DMS79 treated with DMSO at 0.1 percent for 48 hours (cell line): Measurements from ENCODE around the gene GET3.

Experiments used
- DNase-seq: peaks from one replicate; lab custom pipeline; 2025; lab: John Stamatoyannopoulos, UW

Gene GET3

DNA sequence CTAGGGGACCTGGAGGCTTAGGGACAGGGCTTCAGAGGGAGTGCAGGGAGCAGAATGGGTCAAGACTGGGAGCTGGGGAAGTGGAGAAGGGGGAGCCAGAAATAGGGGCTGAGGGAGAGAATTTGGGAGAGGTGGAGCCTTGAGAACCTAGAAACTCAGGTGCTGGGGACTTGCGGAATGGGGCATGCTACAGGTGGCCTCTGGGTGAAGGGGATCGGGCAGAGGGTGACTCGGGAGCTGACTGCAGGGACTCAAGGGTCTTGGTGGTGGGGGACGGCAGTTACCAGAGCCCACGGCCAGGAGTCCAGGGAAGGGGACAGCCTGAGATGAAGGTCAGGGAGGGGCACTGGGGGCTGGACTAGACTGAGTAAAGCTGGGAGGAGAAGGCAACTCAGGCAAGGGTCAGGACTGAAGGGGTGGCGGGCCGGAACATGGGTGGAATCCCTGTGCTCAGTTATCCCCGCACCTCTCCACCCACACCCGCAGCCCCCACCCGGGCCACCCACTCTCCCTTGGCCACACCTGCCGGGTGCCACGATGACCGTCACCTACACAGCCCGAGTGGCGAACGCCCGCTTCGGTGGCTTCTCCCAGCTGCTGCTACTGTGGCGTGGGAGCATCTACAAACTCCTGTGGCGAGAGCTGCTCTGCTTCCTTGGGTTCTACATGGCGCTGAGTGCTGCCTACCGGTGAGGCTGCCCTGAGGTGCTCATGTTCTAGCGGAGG lies 14.9 kb downstream of the GET3 start:
- no peak for DNase-seq

DNA sequence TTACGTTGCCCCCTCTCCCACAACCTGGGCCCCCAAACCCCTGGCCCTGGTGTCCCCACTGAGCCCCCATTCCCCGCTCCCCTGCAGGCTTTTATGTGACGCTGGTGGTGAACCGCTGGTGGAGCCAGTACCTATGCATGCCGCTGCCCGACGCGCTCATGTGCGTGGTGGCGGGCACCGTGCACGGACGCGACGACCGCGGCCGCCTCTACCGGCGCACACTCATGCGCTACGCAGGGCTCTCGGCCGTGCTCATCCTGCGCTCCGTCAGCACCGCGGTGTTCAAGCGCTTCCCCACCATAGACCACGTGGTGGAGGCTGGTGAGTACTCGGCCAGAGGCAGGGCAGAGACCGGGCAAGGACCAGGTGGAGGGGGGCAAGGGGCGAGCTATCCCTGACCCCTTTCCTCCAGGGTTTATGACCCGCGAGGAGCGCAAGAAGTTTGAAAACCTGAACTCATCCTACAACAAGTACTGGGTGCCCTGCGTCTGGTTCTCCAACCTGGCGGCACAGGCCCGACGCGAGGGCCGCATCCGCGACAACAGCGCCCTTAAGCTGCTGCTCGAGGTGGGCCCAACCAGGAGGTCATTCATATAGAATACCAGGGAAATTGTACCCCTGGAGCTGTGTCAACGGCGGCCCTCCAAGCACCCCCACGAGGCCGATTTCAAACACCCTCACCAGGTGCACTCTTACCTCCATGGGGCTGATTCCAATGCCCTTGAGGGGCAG lies 17.3 kb downstream of the GET3 start:
- no peak for DNase-seq

DNA sequence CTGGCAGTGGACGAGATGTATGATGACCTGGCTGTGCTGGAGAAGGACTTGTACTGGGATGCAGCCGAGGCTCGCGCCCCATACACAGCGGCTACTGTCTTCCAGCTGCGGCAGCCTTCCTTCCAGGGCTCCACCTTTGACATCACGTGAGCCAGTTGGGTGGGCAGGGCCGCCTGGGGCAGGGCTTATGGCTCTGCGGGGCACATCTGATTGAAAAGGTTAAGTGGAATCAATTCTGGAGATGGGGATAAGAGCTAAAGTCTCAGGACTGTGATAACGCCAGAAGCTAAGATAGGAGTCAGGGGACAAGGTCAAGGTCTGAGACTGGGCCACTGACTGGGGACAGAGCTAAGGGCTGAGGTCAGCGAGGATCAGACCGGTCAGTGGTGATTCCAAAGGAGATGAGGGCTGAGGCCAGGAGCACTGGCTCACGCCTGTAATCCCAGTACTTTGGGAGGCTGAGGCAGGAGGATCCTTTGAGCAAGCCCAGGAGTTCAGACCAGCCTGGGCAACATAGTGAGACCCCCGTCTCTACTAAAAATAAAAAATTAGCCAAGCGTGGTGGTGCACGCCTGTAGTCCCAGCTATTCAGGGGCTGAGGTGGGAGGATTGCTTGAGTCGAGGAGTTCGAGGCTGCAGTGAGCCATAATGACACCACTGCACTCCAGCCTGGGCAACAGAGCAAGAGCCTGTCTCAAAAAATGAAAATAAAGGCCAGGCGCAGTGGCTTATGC lies 19.0 kb downstream of the GET3 start:
- no peak for DNase-seq

DNA sequence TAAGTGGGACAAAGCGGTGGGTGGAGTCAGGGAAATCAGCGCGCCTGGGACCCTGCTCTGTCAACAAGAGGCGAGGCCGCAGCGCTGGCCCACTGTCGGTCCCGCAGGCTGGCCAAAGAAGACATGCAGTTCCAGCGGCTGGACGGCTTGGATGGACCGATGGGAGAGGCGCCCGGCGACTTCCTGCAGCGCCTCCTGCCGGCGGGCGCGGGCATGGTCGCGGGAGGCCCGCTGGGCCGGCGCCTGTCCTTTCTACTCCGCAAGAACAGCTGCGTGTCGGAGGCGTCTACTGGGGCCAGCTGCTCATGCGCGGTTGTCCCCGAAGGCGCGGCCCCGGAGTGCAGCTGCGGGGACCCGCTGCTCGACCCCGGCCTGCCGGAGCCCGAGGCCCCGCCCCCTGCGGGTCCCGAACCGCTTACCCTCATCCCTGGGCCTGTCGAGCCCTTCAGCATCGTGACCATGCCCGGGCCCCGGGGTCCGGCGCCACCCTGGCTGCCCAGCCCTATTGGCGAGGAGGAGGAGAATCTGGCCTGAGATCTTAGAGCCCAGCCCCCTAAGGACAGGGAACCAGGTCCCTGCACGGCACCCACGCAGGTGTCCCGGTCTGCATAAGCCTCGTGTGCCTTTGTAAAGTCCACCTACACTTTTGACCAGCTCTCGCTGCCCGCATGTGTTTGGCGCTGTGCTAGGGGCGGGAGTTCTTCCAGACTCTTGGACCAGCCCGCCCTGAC lies 20.4 kb downstream of the GET3 start:
- DNase-seq: peak; percentile 76

DNA sequence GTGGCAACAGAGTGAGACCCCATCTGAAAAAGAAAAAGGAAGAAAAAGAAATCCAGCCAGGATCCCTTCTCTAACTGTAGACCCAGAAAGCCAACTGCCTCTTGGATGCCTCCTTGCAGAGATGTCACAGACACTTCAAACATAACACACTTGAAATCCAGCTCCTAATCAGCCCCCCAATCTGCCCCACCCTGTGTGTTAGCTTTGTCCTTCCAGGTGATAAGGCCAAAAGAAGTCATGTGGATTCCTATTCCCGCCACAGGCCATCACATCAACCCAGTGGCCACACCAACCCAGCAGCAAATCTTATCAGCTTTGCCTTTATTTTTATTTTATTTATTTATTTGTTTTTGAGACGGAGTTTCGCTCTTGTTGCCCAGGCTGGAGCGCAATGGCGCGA lies 22.4 kb downstream of the GET3 start:
- no peak for DNase-seq

DNA sequence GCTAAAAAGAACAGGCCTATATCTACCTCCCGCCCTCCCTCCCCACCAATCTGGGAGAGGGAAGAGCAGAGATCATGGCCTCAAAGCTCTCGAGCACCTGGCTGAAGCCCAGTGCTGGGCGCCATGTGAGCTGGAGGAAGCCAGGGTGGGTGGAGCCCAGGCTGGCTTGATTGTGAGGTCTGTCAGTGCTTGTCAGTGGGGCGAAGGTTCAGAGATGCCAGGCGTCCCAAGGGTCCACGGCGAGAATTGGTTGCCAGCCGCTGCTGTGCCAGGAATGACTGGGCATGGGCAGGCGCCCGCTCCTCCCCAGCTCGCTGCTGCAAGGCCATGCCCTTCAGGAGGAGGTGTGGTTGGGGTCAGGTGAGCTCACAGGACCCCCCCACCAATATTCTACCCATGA lies 25.8 kb downstream of the GET3 start:
- DNase-seq: no peak

DNA sequence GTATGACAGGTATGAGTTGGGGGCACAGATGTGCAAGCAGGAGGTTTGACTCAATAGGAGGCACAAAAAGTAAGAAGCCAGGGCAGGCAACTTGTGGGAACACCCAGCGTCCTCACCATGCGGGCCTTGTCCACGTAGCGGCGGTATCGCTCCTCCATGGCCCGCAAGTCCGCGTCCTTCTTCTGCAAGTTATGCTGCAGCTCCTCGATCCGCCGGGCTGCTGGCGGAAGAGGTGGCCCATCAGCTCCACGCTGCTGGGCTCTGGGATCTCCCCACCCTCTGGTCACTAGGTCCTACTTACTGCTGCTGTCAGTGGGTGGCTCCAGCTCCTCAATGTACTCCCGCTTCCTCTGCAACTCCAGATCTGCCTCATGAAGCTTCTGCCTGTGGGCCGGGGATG lies 27.4 kb downstream of the GET3 start:
- no peak for DNase-seq

DNA sequence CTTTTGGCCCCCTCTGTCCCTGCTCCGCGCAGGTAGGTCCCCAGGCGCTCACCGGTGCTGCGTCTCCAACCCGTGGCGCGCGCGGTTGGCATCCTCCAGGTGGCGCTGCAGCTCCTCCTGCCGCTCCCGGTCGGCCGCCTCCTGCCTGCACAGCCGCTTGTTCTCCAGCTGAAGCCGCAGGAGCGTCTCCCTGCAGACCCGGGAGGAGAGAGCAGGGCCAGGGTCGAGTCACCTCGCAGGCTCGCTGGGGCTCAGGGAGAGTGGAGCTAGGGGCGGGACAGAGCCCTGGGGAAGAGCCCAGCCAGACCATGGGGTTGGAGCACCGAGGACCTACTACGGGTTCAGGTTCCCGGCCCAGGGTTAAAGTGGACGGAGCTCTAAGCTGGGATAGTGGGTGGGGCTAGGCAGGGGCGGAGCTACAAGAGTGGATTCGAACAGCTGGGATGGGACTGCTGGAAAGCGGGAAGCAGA lies 28.8 kb downstream of the GET3 start:
- no peak for DNase-seq

DNA sequence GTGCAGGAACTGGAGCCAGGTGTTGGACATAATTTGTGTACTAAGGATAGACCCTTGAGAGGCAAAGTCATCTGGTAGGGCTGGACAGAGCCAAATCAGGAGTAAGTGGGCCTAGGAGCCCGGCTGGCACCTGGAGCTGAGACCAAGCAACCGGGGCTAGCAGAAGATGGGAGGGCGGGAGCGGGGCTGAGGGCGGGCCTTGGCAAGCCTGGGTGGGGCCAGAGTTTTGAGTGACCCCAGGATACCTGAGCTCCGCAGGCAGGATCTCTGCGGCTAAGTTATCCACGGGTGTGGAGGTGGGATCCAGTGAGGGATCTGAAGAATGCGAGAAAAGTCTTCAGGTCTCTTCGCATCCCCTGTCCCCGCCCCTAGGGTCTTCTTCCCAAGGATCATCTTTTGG lies 29.9 kb downstream of the GET3 start:
- no peak for DNase-seq

DNA sequence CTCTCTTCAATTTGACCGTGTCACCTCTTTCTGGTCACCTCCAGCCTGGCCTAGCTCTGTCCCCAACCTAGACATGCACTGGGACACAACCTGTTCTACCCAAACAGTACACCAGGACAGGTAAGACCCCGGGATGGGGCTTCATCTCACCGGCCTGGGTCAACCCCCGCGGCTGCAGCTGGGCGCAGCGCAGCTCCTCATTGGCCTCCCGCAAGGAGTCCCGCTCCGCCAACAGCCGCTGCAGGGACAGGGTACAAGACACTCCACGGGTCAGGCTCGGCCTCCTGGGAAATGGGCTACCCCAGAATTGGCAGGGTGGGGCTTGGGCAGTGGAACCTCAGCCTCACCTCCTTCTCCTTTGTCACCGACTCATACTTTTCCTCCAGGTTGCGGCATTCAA lies 30.4 kb downstream of the GET3 start:
- no peak for DNase-seq

DNA sequence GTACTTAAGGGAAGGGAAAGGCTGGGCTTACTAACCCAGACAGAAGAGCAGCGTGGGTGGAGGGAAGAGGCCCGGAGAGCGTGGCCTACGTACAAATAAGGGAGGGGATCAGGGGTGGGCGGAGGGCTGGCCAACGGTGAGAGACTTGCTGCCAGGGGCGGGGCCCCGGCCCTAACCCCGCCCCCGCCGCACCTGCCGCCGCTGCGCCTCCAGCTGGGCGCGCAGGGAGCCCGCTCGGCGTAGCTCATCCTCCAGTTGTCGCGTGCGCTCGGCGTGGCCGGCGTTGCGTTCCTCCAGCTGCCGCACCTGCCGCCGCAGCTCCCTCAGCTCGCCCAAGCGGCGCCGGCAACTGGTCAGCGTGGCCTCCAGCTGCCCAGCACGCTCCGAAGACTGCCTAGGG lies 32.4 kb downstream of the GET3 start:
- no peak for DNase-seq

DNA sequence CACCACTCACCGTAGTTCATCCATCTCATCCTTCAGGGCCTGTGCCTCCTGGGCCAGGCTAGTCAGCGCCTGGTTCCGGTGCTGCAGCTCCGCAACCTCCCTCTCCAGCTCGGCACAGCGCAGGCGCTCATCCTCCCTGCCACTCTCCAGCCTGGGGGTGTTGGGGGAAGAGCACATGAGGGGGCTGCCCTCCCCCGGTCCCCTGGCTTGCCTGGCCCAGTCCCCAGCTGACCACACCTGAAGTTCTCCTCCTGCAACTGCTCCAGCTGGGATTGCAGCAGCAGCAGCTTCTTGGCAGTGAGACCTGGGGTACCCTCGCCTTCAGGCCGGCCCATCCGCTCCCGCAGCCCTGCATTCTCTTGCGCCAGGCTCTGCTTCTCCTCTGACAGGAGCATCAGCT lies 33.6 kb downstream of the GET3 start:
- DNase-seq: no peak

DNA sequence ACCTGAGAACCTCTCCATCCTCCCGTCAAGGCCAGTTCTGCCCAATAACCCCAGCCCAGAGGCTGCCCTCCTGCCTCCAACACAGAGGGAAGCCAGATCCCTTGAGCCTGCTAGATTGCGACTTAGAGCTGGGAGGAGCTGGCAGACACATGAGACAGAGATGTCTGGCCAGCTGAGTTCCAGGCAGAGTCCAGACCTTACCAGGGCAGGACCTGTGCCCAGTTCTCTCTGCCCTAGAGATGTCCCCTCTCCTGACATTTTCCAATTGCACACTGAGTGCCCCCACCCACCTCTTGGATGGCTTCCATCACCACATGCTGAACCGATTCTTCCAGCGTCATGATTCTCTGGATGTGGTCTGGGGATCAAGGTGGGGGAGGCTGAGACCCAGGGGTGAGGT lies 35.0 kb downstream of the GET3 start:
- DNase-seq: no peak

DNA sequence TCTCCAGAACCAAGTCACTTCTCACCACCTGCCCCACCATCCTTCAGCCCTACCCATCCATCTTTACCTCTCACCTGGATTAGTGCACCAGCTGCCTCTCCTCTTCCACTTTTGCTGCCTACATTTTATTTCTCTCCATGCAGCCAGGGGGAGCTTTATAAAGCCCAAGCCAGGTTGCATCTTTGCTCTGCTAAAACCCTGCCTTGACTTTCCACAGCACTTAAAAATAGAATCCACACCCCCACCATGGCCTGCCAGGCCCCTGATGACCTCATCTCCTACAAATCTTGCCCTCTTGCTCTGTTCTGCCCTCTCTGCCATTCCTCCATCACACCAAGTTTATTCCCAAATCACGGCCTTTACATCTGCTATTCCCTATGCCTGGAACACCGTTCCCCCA lies 36.3 kb downstream of the GET3 start:
- no peak for DNase-seq

DNA sequence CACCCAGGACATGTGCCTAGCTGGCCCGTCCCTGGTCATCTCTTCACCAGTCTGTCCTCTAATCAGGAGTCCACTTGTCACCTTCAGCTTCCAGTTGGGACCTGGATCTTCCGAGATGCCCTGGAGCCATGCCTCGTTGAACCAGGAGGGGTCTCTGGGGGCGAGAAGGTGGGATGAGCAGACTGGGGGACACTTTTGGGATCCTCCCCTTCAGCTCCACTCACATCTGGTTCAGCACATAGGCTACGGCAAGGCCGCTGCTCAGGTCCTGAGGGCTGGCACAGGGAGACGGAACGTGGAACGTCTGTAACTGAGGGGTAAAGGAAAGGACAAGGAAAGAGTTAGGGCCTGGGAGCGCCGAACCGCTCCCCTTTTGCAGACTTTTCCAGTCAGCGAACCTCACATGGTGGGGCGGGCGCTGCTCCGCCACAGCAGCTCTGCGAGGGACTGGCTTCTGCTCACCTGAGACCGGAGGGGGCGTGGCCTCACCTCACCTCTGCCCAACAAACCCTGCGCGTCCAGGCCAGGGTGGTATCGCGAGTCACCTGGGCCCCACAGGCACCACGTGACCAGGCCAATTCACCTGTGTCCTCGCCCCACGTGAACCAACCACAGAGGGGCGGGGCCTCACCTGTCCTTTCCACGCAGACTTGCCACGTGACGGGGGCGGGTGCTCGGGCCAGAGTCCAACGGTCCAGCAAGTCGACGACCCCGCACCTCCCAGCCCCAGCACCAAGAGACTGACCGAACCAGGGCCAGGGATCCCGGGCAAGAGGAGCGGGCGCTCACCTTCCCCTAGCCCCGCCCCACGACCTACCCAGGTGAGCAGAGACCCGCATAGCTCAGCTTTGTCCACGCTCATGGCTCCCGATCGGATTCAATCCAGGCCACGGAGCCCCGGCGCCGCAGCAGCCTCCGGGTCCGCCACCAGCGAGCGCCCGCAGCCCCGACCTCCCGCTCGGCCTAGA lies 37.6 kb downstream of the GET3 start, which contains the start of gene HOOK2:
Gene HOOK2 (minus strand): TSS at position 965 of the 968 bp plus-strand sequence. CDS start 103 bp downstream, at position 862.
- DNase-seq: peak; percentile 93

DNA sequence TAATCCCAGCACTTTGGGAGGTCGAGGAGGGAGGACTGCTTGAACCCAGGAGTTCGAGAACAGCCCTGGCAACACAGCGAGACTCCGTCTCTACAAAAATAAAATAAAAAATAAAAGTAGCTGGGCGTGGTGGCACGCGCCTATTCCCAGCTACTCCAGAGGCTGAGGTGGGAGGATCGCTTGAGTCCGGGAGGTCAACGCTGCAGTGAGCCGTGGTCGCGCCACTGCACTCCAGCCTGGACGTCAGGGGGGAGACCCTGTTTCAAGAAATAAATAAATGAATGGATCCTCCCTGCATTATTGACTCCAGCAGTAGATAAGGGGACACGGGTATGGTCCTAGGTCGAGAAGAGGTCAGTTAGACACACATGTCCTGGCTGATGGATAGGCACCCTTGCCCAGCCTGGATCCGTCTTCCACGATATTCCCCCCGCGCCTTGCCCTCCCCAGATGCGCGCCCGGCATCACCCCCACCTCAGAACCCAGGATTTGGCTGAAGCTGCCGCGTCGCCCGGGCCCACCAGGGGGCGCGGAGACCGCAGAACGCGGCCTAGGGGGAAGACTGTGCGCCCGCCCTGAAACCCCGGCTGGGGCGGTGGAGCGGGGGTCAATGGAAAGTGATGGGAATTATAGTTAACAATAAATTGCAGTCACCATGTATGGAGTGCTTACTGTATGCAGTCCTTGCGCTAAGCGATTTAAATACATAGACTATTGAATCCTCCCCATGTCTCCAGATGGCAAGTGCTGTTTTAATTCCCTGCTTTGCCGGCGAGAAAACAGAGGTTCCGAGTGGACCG lies 40.1 kb downstream of the GET3 start:
- peak; percentile 86 for DNase-seq

DNA sequence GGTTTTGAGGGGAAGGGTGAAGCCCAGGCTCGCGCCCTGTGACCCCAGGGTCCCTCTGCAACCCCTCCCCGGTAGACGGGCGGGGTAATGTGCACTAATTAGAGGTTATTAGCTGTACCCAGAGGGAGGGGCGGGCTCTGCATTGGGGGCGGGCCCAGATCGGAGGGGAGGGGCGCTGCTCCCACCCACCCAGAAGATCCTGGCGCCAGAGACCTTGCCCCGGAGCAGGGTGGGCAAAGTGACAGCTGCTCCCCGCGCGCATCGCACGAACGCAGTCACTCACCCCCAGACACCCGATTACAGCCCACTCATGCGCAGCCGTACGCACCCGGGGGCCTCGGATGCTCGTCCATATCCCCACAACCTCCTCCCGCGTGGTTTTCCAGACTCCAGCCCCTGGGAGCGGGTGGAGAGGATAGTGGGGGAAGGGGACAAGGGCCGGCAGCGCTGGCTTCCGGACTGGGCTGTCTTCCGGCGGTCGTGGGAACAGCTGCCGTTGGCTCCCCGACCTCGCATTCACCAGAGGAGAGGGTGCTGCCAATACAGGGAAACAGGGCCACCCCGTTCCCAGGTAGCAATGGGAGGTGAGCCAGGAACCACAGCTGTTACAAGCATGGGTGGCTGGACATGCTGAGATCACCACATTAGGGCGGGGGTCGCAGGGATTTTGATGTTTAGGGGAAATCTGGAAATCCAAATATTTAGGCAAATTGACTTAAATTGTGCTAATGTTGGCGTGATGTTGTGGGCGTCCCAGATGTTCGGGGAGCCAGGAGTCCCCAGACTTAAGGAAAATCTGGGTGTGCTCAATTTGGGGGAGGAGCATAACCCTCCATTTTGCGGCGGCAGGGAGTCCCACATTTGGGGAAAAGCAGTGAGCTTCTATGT lies 41.0 kb downstream of the GET3 start:
- DNase-seq: peak; percentile 90

DNA sequence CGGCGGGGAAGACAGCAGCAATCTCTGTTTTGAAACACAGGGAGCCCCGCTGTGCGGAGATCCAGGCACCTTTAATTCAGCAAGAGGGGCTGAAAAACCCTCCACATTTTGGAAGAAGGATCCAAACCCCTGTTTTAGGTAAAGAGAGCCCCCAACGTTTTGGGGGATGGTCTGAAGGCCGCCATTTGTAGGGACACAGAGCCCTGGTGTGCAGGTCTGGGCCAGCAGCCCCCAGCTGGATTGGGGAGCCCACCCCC lies 41.5 kb downstream of the GET3 start:
- peak; percentile 61 for DNase-seq
